ENCODE results near the gene FAM174C.

Gene FAM174C

GRCh38 chr19:1259876-1260748 is 15.2 kb upstream of the FAM174C start (continued):
- TF ChIP-seq PRDM2 (tag by site-specific recombination; IDR thresholded peaks at IDR 0.05; ENCODE audit: borderline replicate concordance): no peak
- no peak for TF ChIP-seq ZNF174 (tag by site-specific recombination; IDR thresholded peaks at IDR 0.05)
- no peak for TF ChIP-seq ATF2 (tag by site-specific recombination; IDR thresholded peaks at IDR 0.05; ENCODE audit: low read depth)
- no peak for TF ChIP-seq REST (tag by site-specific recombination; IDR thresholded peaks at IDR 0.05)
- no peak for TF ChIP-seq REPIN1 (tag by site-specific recombination; IDR thresholded peaks at IDR 0.05; ENCODE audit: low read depth)
- no peak for TF ChIP-seq ZFP41 (tag by site-specific recombination; IDR thresholded peaks at IDR 0.05; ENCODE audit: borderline replicate concordance)
- no peak for TF ChIP-seq ZNF404 (tag by site-specific recombination; IDR thresholded peaks at IDR 0.05)
- TF ChIP-seq KLF7 (tag by site-specific recombination; IDR thresholded peaks at IDR 0.05; ENCODE audit: borderline replicate concordance): peak; percentile 55; the same call in 1 of the 2 replicates
- TF ChIP-seq ZNF639 (tag by site-specific recombination; IDR thresholded peaks at IDR 0.05): peak; percentile 68; the same call in 1 of the 2 replicates
- no peak; the same call in 1 of the 2 replicates for TF ChIP-seq INSM2 (tag by site-specific recombination; IDR thresholded peaks at IDR 0.05)
- TF ChIP-seq ZNF623 (tag by site-specific recombination; IDR thresholded peaks at IDR 0.05): no peak
- no peak for TF ChIP-seq ZNF768 (tag by site-specific recombination; IDR thresholded peaks at IDR 0.05)
- no peak for TF ChIP-seq ZNF600 (tag by site-specific recombination; IDR thresholded peaks at IDR 0.05)
- no peak for TF ChIP-seq ZXDB (tag by site-specific recombination; IDR thresholded peaks at IDR 0.05)
- TF ChIP-seq YY1 (tag by site-specific recombination; IDR thresholded peaks at IDR 0.05): no peak
- TF ChIP-seq ZNF157 (tag by site-specific recombination; IDR thresholded peaks at IDR 0.05): no peak
- peak; percentile 70; the same call in 1 of the 2 replicates for TF ChIP-seq KLF8 (tag by site-specific recombination; IDR thresholded peaks at IDR 0.05)
- 0 out of 2 replicates have a peak, but pooled peaks have one; percentile 45 for TF ChIP-seq ZIC2 (tag by site-specific recombination; IDR thresholded peaks at IDR 0.05)
- no peak for TF ChIP-seq ZBTB17 (tag by site-specific recombination; IDR thresholded peaks at IDR 0.05)
- TF ChIP-seq ZNF37A (tag by site-specific recombination; IDR thresholded peaks at IDR 0.05): no peak
- TF ChIP-seq KLF9 (tag by site-specific recombination; IDR thresholded peaks at IDR 0.05; ENCODE audit: low read depth): no peak
- TF ChIP-seq ZNF580 (tag by site-specific recombination; IDR thresholded peaks at IDR 0.05): 0 out of 2 replicates have a peak, but pooled peaks have one; percentile 31
- TF ChIP-seq PBX3 (CRISPR knock-in tag; IDR thresholded peaks at IDR 0.05): no peak
